GM20431 (cell line): Measurements from ENCODE around the gene TTLL3.
"Not testable (repeated sequence)": the region's sequence is repeated elsewhere in the genome, so short reads cannot be mapped to it uniquely, and the experiment has no call there.

Experiments used
- in situ Hi-C: fragments of 300-500 bp; cut with MseI, MboI; formaldehyde crosslinking; loops from one replicate; pipeline ENCODE4 v1.15.0; 2020; ENCODE audit warnings: low sequenced_read_pairs; ENCODE audit not compliant: unreplicated experiment

The TTLL3 gene

DNA sequence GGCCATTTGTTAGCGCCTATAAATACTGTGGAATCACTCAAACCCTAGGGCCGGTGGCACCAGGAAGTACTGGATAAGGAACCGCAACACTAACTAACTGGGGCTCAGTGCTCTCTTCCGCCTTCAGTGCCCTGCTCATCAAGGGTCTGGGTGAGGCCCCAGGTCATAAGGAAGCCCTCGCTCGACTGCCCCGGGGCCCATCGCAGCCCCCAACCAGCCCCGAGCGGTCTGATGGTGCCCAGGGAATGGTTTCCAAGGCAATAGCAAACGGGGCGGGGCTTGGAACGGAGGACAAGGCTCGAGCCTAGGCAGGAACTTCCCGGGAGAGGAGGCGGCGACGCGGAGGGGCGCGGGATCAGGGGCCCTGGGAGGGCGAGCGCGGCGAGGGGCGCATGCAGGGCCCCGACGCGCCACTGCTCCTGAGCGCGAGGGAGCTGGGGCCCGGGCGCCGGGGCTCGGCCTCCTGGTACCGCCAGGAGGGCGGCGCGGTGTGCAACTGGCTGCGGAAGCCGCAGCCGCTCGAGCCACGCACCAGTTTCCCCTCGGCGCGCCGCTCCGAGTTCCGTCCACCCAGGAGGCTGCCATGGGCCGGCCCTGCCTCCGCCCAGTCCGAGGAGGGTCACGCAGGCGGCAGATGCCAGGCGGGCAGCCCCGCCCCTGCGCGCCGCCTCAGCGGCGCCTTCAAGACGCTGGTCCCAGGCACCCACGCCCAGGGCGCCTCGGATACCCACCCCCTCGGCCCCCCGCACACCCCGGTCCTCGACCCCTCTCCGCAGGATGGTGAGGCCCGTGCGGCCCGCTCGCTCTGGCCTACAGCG, at the start of gene TTLL3:
TTLL3 (plus strand) TSS at position 648 of the 818 bp plus-strand sequence. CDS start 400 bp downstream, outside the sequence.
- in situ Hi-C loops, result no loop called here

DNA sequence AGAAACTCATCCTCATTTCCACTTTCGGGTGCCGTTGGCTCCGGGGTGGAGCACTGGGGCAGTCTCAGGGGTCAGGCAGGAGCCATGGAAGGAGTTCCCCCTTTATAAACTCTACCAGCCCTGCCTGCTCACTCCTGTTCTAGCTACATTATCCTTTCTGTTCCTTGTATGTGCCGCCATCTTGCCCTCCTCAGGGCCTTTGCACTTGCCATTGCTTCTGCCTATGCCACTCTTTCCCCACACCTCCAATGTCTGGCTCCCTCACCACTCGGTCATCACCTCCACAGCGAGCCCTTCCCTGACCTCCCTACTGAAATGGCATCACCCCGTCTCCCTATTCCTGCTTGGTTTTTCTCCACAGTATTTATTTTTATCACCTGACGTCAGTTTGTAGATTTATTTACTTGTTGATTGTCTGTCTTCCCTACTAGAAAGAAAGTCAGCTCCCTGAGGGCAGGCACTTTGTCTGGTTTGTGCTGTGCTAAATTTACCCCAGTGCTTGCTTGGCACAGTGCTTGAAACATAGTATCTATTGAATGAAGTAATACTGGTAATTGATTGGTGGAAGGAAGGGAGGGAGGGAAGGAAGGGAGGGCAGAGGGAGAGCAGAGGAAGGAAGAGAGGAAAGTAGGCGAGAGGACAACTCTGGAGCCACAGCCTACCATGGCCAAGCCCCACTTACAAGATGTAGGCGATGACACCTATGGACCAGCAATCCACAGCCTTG, 49.1 kb upstream of the TTLL3 start:
- in situ Hi-C loops, result no loop called here

DNA sequence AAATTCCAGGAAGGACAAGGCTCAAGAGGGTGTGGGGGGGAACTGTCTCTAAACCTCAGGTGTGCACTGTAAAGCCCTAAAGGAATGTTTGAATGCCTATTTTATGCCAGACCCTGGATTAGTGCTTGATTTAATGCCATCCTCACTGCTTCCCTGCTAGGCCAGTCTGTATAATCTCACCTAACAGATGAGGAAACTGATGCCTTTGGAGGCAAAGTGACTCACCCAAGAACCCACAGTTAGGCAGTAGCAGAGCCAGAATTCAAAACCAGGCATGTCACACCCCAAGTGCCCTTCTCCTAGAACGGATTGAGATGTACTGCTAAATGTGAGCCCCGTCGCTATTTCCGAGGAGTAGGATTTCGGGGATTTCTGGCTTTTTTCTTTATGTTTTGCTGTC, 48.1 kb upstream of the TTLL3 start:
- in situ Hi-C loops, result no loop called here

DNA sequence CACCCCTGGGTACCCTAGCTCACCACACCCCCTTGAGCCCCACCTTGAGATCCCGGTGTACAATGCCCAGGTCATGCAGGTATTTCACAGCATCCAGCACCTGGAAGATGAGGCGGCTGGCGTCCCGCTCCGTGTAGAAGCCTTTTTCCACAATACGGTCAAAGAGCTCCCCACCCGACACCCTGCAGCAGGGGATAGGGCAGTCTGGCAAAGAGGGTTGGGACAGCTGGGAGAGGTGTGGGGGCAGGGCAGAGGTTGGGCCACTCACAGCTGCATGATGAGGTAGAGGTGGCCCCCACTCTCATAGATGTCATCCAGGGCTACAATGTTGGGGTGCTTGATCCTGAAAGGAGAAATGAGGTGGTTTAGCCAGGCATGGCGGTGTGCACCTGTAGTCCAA, 47.2 kb upstream of the TTLL3 start:
- in situ Hi-C loops, result no loop called here

GRCh38 chr3:9765865-9766264, 44.2 kb upstream of the TTLL3 start:
- in situ Hi-C loops, result no loop called here

GRCh38 chr3:9767418-9767817, 42.6 kb upstream of the TTLL3 start:
- in situ Hi-C loops, result no loop called here

DNA sequence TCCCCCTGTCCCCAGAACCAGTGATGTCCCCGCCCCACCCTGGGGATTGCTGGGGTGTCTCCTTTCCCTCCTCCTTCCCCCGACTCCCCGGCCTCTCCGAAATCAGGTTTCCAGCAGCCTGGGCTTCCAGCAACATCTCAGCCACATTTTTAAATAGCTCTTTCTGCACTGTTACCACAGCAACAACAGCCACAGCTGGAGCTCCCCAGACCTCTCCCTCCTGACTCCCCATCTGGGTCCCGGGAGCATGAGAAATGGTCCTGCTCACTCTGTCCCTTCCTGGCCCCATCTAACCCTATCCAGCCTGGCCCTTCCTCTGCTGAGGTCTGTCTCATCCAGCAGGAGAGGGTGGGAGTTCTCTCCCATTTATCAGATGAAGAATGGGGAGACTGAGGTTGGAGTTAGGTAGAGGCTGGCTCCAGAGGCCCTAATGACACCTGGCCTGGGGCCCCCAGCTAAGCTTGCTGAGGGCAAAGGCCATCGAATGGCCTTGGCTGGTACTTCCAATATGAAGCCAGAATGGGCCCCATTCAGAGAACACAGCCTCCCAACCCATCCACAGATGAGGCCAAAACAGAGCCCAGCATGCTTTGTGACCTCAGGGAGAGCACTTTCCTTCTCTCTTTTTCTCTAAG, 41.8 kb upstream of the TTLL3 start:
- in situ Hi-C loops, result no loop called here

GRCh38 chr3:9769012-9769411, 41.0 kb upstream of the TTLL3 start:
- in situ Hi-C loops, result no loop called here

- in situ Hi-C loops, result no loop called here
Observed at GRCh38 chr3:9769426-9770275, 40.4 kb upstream of the TTLL3 start, which contains the start of gene CAMK1. TSS of gene CAMK1 (minus strand) at chr3:9769947. CDS start at chr3:9767749, 2,198 bp downstream.

GRCh38 chr3:9770276-9770812, 39.7 kb upstream of the TTLL3 start:
- in situ Hi-C loops, result no loop called here

DNA sequence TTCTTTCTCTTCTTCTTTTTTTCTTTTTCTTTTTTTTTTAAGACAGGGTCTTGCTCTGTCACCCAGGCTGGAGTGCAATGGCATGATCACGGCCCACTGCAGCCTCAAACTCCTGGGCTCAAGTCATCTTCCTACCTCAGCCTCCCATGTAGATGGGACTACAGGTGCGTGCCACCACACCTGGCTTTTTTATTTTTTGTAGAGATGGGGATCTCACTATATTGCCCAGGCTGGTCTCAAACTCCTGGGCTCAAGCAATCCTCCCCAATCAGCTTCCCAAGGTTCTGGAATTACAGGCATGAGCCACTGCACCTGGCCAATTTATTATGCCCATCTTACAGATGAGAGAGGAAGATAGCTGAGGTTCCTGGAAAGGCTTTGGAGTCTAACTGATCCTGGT, 39.1 kb upstream of the TTLL3 start:
- in situ Hi-C loops, result not testable (repeated sequence)

DNA sequence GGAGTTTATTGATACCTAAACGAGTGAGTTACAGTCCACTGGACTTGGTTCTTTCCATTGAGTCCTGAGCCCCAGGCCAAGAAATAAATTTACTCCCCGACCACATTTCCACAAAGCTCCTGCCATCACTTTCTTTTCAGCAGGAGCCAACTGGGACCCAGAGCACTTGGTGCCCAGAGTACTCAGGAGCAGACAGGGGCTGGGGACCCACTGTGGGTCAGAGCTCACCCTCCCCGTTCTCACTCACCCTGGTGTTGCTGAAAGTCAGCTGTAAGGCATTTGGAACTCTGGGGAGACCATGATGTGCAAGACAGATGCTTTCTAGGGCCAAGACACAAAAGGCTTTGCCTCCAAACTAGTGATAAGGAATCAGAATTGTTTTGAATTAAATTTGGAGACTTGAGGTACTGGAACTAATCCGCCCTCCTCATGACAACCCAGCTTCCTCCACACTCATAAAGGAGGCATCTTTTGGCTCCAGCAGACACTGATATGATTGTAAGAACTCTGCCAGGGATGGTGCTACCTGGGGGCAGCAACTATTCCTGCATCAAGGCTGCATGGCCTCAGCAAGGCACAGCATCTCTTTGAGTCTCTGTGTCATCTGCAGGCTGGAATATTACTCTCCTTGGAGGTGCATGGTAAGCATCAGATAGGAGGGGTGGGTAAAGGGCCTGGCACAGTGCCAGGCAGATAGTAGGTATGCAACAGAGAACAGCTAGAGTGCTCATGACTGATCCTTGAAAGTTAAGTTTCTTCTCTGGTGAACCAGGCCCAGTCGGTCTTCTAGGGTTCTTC, 33.0 kb upstream of the TTLL3 start:
- in situ Hi-C loops, result no loop called here

DNA sequence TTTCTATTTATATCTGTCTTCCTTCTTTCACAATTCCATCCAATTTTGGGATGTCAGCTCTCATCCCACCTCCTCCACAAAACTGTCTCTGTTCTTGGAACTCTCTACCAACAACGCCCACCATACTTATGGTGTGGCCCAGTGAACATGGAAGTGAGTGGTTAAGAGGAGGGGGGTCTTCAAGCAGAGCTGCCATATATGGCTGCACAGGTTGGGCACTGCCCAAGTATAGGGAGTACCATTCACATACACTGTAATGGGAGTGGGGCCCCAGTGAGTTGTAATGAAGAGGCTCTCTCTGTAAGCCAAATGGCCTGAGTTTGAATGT, 32.4 kb upstream of the TTLL3 start:
- in situ Hi-C loops, result no loop called here

DNA sequence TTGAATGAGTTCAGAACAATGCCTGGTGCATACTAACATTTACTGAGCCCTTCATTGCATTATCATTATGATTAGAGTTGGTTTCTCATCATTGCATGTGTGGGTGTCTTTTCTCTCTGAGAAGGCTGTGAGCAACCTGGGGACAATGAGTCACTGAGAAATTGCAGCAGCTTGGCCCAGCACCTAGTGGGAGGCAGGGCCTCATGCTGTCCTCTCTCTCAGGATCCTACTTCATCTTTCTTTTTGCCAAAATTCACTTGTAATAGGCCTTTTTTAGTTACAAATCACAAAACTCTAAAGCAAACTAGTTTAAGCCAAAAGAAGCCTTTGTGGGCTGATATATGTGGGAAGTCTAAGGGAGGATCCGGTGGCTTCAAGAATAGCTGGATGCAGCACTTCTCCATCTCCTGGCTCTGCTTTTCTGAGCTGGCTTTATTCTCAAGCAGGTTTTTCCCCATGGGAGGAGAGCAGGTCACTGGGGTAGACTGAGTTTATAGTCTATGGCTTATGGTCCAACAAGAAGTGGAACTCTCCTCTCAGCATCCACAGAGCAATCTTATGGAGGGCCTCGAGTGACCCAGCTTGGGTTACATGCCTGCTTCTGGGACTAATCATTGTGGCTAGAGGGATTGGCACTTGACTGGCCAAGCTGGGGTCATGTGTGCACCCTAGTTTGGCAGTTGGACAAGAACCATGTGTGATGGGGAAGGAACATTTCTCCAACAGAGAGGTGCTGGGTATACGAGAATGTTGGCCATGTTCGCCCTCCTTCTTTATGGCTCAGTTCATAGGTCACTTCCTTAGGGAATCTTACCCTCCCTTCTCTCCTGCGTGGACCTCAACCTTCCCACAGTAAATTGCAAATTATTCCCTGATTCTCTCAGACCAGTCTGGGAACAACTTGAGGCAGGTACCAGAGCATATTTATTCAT, 31.7 kb upstream of the TTLL3 start:
- in situ Hi-C loops, result no loop called here

DNA sequence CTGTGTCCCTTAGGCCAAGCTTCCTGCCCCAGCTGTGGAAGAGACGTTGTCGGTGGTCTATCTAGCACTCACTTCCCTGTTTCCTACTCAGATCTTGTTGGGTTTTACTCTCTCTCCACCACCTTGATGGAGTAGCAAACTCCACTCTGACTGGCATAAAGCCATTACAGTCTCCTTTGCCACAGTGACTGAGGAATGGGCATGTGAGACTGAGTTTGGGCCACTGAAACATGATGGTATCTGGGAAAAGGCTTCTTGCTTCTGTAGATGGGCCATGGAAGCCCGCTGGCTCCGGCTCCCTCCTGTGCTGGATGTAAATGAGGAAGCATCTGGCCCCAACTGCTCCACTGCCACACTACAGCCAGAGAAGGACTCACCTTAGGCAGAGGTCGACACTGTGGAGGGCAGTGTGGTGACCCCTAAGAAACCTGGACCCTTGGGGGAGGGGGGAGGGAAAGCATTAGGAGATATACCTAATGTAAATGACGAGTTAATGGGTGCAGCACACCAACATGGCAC, 30.9 kb upstream of the TTLL3 start:
- in situ Hi-C loops, result no loop called here

DNA sequence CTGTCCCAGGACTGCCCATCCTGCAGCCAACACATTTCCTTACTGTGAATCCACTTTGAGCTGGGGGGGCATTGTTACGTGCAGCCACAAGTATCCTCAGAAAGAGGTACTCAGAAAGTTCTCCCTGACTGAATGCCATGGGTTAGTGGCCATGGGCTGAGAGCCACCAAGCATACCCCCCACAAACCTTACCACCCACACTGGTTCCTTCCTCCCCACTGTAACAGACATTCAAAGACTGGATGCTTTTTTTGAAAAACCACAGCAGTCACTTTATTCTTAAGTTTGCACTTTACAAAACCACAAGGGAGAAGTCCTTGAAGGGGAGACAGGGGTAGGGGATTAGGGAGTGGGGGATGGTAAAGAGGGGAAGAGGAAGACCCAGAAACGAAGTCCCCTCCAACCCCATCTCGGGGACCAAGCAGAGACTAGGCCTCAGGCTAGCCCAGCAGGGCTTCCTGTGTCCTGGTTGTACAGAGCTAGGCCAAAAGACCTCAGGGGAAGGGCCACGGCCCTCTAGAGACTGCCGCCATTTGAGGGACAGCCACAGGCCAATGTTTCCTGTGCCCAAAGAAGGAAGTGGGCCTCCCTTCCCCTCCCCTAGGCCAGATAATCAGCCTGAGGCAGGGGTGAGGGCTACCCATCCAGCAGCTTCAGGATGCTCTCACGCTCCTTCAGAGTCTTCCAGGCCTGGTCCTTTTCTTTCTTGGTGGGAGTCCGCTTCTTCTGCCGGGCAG, 30.2 kb upstream of the TTLL3 start:
- in situ Hi-C loops, result no loop called here

GRCh38 chr3:9780458-9780812, 29.6 kb upstream of the TTLL3 start:
- in situ Hi-C loops, result no loop called here
